Prostate gland (tissue), 2 donors: ENCODE data around the gene UAP1L1. TPM values are rescaled to one million over a fixed set of nuclear protein-coding genes. Genes with fewer than 3 reads are reported as not detected.

Source experiments
- DNase-seq: peaks from one replicate; pipeline ENCODE4 v3.0.0-alpha.2; 2019; ENCODE audit warnings: low spot score
- H3K27ac ChIP-seq, 2 donors: fragments of 200-600 bp; sonication (generic); 2 replicates each; pipeline ENCODE4 v1.5.1; 2017 to 2019
- H3K27me3 ChIP-seq: fragments of 200-600 bp; sonication (generic); replicated peaks from 2 replicates; pipeline ENCODE4 v1.5.1; 2019; ENCODE audit not compliant: insufficient read depth
- H3K36me3 ChIP-seq, 2 donors: fragments of 200-600 bp; sonication (generic); 1 replicate in 1 of 2; 2 replicates in 1 of 2; pipeline versions ENCODE4 v1.5.1 to v1.8.1; 2017 to 2019
- H3K4me1 ChIP-seq: fragments of 200-600 bp; sonication (generic); replicated peaks from 2 replicates; pipeline ENCODE4 v1.5.1; 2019
- H3K4me3 ChIP-seq, 2 donors: fragments of 200-600 bp; sonication (generic); 2 replicates each; pipeline ENCODE4 v1.5.1; 2017 to 2019
- H3K9me3 ChIP-seq: fragments of 200-600 bp; sonication (generic); 2 replicates; pipeline ENCODE4 v1.5.1; 2017
- POLR2A ChIP-seq: fragments of 450-650 bp; IDR thresholded peaks from one replicate; pipeline ENCODE4 v1.6.1; 2016; ENCODE audit warnings: antibody characterized with exemption, mild to moderate bottlenecking
- POLR2AphosphoS5 ChIP-seq: sonication (generic); formaldehyde crosslinking; IDR thresholded peaks from one replicate; pipeline ENCODE4 v1.6.1; 2017; ENCODE audit warnings: antibody characterized with exemption
- WGBS: methylation state at CpG from one replicate; pipeline ENCODE4 v1.1.5; 2018; 5-methylcytosine and 5-hydroxymethylcytosine counted together
- intact Hi-C: fragments of 100-400 bp; cut with DNase I; formaldehyde crosslinking; loops from one replicate; pipeline ENCODE4 v1.14.2; 2022
- total RNA-seq, 2 donors: library from RNA; depleted of rRNA; stranded (reverse); fragments of >200 nt; gene quantifications; one replicate each; pipeline ENCODE4 v1.1.0, GENCODE V29; 2016
- TF ChIP-seq, protein P1 (sequence below), 4 experiments: fragments of 200-600 bp in 2 of 4; fragments of 450-650 bp in 2 of 4; sonication (generic) in 2 of 4; IDR thresholded peaks; 1 replicate in 3 of 4; 2 replicates in 1 of 4; pipeline ENCODE4 v1.5.1; 2016 to 2019; ENCODE audit warnings: antibody characterized with exemption in 4 of 4, mild to moderate bottlenecking in 2 of 4, moderate library complexity in 2 of 4

Gene UAP1L1
- total RNA-seq, 2 donors from 2014 or later: 8.2 to 19.9 TPM

DNA sequence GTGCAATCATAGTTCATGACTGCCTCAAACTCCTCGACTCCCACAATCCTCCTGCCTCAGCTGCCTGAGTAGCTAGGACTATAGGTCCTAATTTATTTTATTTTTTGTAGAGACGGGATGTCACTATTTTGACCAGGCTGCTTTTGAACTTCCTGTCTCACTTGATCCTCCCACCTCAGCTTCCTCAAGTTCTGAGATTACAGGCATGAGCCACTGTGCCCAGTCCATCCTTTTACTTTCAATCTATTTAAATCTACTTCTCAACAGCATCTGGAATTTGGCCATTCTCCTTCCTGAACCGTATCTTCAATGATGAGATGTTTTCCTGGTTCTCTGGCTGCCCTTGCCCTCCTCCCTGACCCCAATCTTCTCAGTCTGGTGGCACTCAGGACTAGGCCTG lies 49.5 kb downstream of the UAP1L1 start:
- Histone ChIP-seq H3K36me3 (no peaks in the 10 kb centered on the region), H3K9me3 (no peaks in the 10 kb centered on the region), H3K4me3 (no peak overlapping the region), H3K27me3 (no peaks in the 10 kb centered on the region), H3K27ac (peak overlapping the region in 1 of 2 donors; percentile 11), H3K4me1 (peaks cover 4% of the 10 kb centered on the region)
- 60% methylated on average over 3 of the region's 3 CpGs for WGBS
- no peak for DNase-seq
- intact Hi-C loops: no loop called here
- TF ChIP-seq, protein P1, sequence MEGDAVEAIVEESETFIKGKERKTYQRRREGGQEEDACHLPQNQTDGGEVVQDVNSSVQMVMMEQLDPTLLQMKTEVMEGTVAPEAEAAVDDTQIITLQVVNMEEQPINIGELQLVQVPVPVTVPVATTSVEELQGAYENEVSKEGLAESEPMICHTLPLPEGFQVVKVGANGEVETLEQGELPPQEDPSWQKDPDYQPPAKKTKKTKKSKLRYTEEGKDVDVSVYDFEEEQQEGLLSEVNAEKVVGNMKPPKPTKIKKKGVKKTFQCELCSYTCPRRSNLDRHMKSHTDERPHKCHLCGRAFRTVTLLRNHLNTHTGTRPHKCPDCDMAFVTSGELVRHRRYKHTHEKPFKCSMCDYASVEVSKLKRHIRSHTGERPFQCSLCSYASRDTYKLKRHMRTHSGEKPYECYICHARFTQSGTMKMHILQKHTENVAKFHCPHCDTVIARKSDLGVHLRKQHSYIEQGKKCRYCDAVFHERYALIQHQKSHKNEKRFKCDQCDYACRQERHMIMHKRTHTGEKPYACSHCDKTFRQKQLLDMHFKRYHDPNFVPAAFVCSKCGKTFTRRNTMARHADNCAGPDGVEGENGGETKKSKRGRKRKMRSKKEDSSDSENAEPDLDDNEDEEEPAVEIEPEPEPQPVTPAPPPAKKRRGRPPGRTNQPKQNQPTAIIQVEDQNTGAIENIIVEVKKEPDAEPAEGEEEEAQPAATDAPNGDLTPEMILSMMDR (IDR thresholded peaks at IDR 0.05): no peak
- TF ChIP-seq POLR2A (no peak), POLR2AphosphoS5 (no peak)

DNA sequence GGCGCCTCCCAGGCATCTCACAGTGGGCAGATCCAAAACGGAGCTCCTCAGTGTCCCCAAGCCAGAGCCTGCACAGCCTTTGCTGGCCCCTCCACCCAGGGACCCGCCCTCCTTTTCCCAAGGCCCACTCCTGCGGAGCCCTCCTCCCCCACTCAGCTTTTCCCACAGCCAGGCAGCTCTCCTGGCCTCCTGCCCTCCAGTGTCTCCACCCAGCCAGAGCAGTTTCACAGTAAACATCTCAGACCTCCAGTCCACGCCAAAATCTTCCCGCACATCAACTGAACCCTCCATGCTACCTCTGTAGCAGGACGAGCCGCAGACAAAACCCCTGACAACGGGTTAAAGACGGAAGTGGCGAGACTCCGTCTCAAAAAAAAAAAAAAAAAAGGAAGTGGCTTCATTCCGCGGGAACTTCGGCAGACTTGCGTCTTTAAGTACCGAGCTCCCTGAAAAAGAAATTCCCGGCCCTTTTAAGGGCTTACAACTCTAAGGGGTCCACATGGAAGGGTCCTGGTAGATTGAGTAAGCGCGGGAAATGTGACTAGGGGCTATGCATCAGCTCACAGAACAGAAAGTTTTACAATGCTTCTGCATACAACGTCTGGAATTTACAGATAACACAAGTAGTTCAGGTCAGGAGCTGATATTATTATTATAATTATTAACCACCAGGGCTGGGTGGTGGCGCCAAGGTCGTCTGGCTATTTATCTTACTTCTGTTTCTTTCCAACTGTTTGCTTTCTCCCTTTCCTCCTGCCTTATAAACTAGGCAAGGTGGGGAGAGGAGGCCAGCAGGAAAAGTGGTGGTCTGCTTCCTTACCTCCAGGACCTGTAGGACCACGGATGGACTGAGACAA lies 50.2 kb downstream of the UAP1L1 start:
- 48% methylated on average over 24 of the region's 24 CpGs for WGBS
- TF ChIP-seq, protein P1 (IDR thresholded peaks at IDR 0.05): no peak
- TF ChIP-seq POLR2A (no peak), POLR2AphosphoS5 (no peak)
- H3K27ac ChIP-seq: peak overlapping the region in 1 of 2 donors; percentile 11
- H3K36me3 ChIP-seq: no peaks in the 10 kb centered on the region
- no peak for DNase-seq
- H3K27me3 ChIP-seq: no peaks in the 10 kb centered on the region
- no peak overlapping the region for H3K4me3 ChIP-seq
- peaks cover 4% of the 10 kb centered on the region for H3K4me1 ChIP-seq
- intact Hi-C loops: no loop called here
- H3K9me3 ChIP-seq: no peaks in the 10 kb centered on the region

DNA sequence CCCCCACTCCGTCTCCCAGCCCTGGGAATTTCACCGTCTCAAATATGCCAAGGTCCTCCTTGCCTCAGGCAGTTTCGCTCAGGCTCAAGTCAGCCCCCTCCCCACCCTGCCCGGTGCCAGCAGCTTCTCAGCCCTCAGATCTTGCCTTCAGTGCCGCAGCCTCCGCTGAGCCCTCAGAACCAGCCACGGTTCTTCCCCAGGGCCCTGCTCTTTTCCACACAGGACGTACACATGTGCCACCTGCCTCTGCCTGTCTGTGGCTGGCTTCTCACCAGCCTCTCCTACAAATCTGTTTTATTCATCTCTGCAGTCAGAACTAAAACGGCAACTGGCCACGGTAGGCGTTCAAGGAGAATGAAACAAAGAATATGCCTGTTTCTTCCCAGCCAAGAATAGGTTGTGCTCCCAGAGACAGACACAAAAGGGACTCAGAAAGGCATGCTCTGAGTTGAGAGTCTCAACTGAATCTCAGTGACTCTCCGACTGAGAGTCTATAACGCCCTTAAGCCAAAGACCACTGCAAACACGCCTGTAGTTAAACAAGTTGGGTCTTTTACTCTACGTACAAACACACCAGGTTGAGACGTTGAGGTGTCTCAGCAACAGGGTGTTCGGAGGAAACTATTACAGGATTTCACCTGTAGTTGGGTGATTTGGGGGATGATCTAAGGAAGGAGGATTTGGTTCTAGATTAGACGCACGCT lies 51.0 kb downstream of the UAP1L1 start:
- H3K27me3 ChIP-seq: no peaks in the 10 kb centered on the region
- H3K27ac ChIP-seq: no peak overlapping the region
- peak overlapping the region in 1 of 2 donors; percentile 69 for H3K4me3 ChIP-seq
- WGBS: 76% methylated on average over 19 of the region's 19 CpGs
- no peak for TF ChIP-seq POLR2A
- no peak for TF ChIP-seq POLR2AphosphoS5
- TF ChIP-seq, protein P1 (IDR thresholded peaks at IDR 0.05): no peak
- no peaks in the 10 kb centered on the region for H3K36me3 ChIP-seq
- intact Hi-C loops: no loop called here
- DNase-seq: no peak
- H3K9me3 ChIP-seq: no peaks in the 10 kb centered on the region
- H3K4me1 ChIP-seq: peaks cover 4% of the 10 kb centered on the region

DNA sequence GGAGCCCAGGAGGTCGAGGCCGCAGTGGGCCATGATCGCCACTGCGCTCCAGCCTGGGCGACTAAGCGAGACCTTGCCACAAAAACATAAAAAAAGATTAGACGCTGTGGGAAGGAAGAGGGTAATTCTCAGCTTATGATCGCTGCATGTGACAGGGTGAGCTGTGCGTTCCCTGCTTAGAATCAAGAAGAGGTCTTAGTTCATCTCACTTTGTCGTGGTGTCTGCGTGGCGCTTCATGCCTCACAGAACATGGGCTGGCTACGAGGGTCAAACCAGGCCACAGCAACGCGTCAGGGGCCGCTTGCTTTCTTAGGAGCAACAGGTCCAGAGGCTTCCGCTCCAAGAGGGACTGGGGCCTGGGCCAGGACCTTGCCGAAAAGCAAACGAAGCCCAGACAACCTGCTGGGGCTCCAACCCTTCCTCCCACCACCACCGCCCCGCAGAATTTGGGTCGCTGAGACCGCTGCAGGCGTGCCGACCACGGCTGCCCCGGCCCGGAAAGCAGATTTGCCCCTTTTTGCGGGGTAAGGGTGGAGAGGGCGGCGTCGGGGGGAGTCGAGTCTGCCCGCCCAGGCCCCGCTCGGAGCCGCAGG lies 51.6 kb downstream of the UAP1L1 start:
- intact Hi-C loops: no loop called here
- no peak for TF ChIP-seq POLR2A
- TF ChIP-seq, protein P1 (IDR thresholded peaks at IDR 0.05): no peak
- TF ChIP-seq POLR2AphosphoS5: no peak
- no peak for DNase-seq

More for the DNA sequence above, 51.6 kb downstream of the UAP1L1 start:
- no peaks in the 10 kb centered on the region for H3K36me3 ChIP-seq
- H3K27me3 ChIP-seq: no peaks in the 10 kb centered on the region
- WGBS: 24% methylated on average over 37 of the region's 37 CpGs
- H3K4me3 ChIP-seq: peak overlapping the region; percentile 60 to 69
- H3K9me3 ChIP-seq: no peaks in the 10 kb centered on the region
- peaks cover 4% of the 10 kb centered on the region for H3K4me1 ChIP-seq
- peak overlapping the region; percentile 63 to 67 for H3K27ac ChIP-seq
